ENCODE results near the gene B4GALT1.

DNA sequence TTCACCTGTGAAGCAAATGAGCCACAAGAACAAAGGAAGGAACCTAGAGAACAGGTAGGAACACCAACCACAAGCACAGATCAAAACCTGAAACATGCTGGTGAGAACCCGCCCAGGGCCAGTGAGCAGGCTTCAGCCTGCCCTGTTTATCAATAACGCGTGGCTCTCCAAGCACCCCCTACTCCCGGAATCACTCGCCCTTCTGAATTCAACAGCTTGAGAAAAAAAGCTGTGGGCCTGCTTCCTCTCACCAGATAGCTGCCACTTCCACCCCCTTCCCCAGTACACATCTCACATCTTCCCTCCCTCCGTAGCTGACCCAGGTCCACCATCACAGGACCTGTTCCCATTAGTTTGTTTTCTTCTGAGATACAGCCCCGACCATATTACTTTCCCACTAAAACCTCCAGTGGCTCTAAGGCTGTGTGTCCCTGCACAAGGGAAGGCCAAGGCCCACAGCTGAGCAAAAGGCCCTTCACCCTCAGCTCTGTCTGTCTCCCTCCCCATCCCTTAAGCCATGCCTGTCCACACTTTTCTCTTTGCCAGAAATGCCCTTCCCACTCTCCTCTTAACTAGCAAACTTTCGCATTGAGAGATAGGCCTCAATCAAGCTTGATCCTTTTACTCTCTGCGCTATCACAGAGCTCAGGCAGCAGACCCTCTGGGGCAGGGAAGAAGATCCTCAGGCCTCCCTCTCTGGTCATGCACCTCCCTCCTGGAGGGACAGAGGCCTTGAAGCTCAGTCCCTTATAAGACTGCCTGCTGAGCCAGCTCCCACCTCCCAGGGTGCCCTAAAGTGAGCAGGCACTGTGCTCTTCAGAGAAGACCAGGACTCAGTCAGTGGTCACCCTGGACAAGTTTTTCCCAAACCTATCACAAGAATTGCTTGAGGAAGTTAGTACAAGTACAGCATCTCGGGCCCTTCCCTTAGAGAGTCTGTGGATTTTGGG lies 30.1 kb downstream of the B4GALT1 start:
- TF ChIP-seq, protein P1, sequence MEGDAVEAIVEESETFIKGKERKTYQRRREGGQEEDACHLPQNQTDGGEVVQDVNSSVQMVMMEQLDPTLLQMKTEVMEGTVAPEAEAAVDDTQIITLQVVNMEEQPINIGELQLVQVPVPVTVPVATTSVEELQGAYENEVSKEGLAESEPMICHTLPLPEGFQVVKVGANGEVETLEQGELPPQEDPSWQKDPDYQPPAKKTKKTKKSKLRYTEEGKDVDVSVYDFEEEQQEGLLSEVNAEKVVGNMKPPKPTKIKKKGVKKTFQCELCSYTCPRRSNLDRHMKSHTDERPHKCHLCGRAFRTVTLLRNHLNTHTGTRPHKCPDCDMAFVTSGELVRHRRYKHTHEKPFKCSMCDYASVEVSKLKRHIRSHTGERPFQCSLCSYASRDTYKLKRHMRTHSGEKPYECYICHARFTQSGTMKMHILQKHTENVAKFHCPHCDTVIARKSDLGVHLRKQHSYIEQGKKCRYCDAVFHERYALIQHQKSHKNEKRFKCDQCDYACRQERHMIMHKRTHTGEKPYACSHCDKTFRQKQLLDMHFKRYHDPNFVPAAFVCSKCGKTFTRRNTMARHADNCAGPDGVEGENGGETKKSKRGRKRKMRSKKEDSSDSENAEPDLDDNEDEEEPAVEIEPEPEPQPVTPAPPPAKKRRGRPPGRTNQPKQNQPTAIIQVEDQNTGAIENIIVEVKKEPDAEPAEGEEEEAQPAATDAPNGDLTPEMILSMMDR (optimal IDR thresholded peaks at IDR 0.05 in 1 of 3, IDR thresholded peaks at IDR 0.05 in 1 of 3, conservative IDR thresholded peaks at IDR 0.05 in 1 of 3; ENCODE audit: extremely low read depth in 1 of 3, insufficient read depth in 2 of 3, low read length in 3 of 3): no peak
- TF ChIP-seq EZH2 (IDR thresholded peaks at IDR 0.05; ENCODE audit: low read length): no peak

All from keratinocyte (primary cell).